Karpas-422 (cell line): ENCODE results near the gene LRRC4C. TPM values are rescaled to one million over a fixed set of nuclear protein-coding genes. Genes with fewer than 3 reads are reported as not detected.

Experiments
- DNase-seq: peaks from one replicate; pipeline ENCODE4 v3.0.0-alpha.2; 2015
- H2AFZ ChIP-seq: fragments of 200-600 bp; sonication (generic); 2 replicates; pipeline ENCODE4 v1.6.1; 2014; ENCODE audit warnings: antibody characterized with exemption, low read length, mixed read lengths
- H3K27ac ChIP-seq: fragments of 200-600 bp; sonication (generic); 2 replicates; pipeline ENCODE4 v1.5.1; 2014; ENCODE audit warnings: mild to moderate bottlenecking, low read length, moderate library complexity
- H3K27me3 ChIP-seq: fragments of 200-600 bp; sonication (generic); 2 replicates; pipeline ENCODE4 v1.6.1; 2014; ENCODE audit warnings: low read length, mixed read lengths
- H3K36me3 ChIP-seq: fragments of 200-600 bp; sonication (generic); 2 replicates; pipeline ENCODE4 v1.6.1; 2014; ENCODE audit warnings: low read length, mixed read lengths; ENCODE audit not compliant: insufficient read depth
- H3K4me1 ChIP-seq: fragments of 200-600 bp; sonication (generic); 2 replicates; pipeline ENCODE4 v1.6.1; 2014; ENCODE audit warnings: mild to moderate bottlenecking, low read length, mixed read lengths
- H3K4me2 ChIP-seq: fragments of 200-600 bp; sonication (generic); 2 replicates; pipeline ENCODE4 v1.6.1; 2014; ENCODE audit warnings: low read length, low read depth, mild to moderate bottlenecking; ENCODE audit not compliant: poor library complexity, severe bottlenecking
- H3K4me3 ChIP-seq: fragments of 200-600 bp; sonication (generic); 2 replicates; pipeline ENCODE4 v1.5.1; 2014; ENCODE audit warnings: mild to moderate bottlenecking, antibody characterized with exemption, low read length, mixed read lengths
- H3K79me2 ChIP-seq: fragments of 200-600 bp; sonication (generic); 2 replicates; pipeline ENCODE4 v1.6.1; 2014; ENCODE audit warnings: mild to moderate bottlenecking, low read length, mixed read lengths
- H3K9ac ChIP-seq: fragments of 200-600 bp; sonication (generic); 2 replicates; pipeline ENCODE4 v1.6.0; 2014; ENCODE audit warnings: low read length
- H3K9me2 ChIP-seq: fragments of 200-600 bp; sonication (generic), shearing (Covaris generic); replicated peaks from 2 replicates; pipeline ENCODE4 v1.6.0; 2014; ENCODE audit warnings: mild to moderate bottlenecking, low read length, moderate library complexity; ENCODE audit not compliant: insufficient read depth
- H3K9me3 ChIP-seq: fragments of 300-700, 200-600 bp; sonication (generic); 2 replicates; pipeline ENCODE4 v1.6.1; 2014; ENCODE audit warnings: low read length, mixed read lengths
- H4K20me1 ChIP-seq: fragments of 200-600 bp; sonication (generic); 2 replicates; pipeline ENCODE4 v1.6.1; 2014; ENCODE audit warnings: mild to moderate bottlenecking, antibody characterized with exemption, low read length, low read depth; ENCODE audit not compliant: insufficient read depth
- total RNA-seq: library from RNA; depleted of rRNA; stranded (reverse); fragments of >200 nt; shearing (Covaris generic); gene quantifications from 2 replicates; pipeline ENCODE4 v1.2.3, GENCODE V29; 2014; ENCODE audit warnings: low replicate concordance

Gene LRRC4C
- total RNA-seq, 1 experiment from 2014 or later = not detected

DNA sequence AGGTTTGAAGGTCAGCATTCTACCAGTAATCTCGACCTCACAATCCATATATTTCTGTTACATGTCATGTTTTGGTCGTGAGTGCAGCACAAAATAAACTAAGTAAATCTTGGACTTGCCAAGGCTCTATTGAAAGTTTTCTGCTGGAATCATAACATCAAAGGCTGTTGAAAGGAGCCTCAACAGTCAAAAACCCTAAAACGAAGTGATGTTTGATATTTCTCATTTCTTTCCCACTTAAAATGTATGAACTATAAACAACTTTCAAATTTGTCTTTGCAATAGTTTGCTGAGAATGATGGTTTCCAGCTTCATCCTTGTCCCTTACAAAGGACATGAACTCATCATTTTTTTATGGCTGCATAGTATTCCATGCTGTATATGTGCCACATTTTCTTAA, 1118.5 kb downstream of the LRRC4C start:
- Histone ChIP-seq H3K27ac (no peak overlapping the region), H3K9me3 (peaks cover 13% of the 10 kb centered on the region), H3K79me2 (no peaks in the 10 kb centered on the region), H3K9me2 (no peaks in the 10 kb centered on the region), H2AFZ (no peak overlapping the region), H3K4me1 (no peaks in the 10 kb centered on the region), H3K4me2 (no peak overlapping the region), H3K36me3 (no peaks in the 10 kb centered on the region), H3K4me3 (no peak overlapping the region), H4K20me1 (no peaks in the 10 kb centered on the region), H3K9ac (no peak overlapping the region), H3K27me3 (no peaks in the 10 kb centered on the region)
- DNase-seq = no peak

DNA sequence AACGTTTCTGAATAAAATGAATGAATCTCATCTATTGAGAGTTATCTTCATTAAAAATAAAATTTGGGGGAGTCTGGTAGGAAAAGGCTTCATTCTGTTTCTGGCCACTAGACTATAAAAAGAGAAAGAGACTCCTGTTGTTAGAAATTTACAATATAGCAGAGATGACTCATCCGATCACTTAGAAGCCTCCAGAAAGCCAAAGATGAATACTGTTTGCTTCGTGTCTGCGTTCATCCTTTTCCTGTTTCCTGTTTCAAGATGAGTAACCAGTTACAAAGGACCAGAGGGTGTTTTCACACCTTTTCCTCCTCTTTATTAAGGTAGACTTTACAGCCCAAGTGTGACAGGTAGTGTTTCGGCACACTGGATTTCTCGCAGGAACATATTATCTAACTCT, 1120.7 kb downstream of the LRRC4C start:
- H3K4me2 ChIP-seq = no peak overlapping the region
- no peaks in the 10 kb centered on the region for H3K9me2 ChIP-seq
- H2AFZ ChIP-seq = no peak overlapping the region
- H3K27me3 ChIP-seq = no peaks in the 10 kb centered on the region
- DNase-seq = no peak
- H3K36me3 ChIP-seq = no peaks in the 10 kb centered on the region
- no peaks in the 10 kb centered on the region for H4K20me1 ChIP-seq
- H3K9me3 ChIP-seq = peaks cover 18% of the 10 kb centered on the region
- H3K27ac ChIP-seq = no peak overlapping the region
- no peaks in the 10 kb centered on the region for H3K79me2 ChIP-seq
- no peaks in the 10 kb centered on the region for H3K4me1 ChIP-seq
- H3K4me3 ChIP-seq = no peak overlapping the region
- H3K9ac ChIP-seq = no peak overlapping the region

DNA sequence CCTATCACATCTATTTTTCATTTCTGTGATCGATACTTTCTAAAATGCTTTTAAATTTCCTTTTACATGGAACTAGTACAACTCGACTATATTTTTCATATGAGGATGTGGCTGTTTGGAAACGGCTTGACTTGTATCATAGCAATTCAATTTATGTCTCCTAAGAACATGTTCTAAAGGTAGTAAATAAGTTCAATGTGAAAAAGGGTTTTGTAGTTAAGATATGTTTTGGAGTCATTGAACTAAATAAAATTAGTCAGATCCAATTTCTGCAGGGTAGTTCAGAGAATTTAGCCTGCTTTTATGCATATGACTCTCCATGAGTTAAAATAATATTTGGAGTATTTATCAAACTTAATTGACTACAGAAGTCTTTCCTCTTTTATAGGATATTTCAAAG, 1121.4 kb downstream of the LRRC4C start:
- Histone ChIP-seq H3K27me3 (no peaks in the 10 kb centered on the region), H3K9me3 (peaks cover 18% of the 10 kb centered on the region), H2AFZ (no peak overlapping the region), H3K4me3 (no peak overlapping the region), H3K4me2 (no peak overlapping the region), H4K20me1 (no peaks in the 10 kb centered on the region), H3K9me2 (no peaks in the 10 kb centered on the region), H3K9ac (no peak overlapping the region), H3K4me1 (no peaks in the 10 kb centered on the region), H3K36me3 (no peaks in the 10 kb centered on the region), H3K79me2 (no peaks in the 10 kb centered on the region), H3K27ac (no peak overlapping the region)
- DNase-seq = no peak

DNA sequence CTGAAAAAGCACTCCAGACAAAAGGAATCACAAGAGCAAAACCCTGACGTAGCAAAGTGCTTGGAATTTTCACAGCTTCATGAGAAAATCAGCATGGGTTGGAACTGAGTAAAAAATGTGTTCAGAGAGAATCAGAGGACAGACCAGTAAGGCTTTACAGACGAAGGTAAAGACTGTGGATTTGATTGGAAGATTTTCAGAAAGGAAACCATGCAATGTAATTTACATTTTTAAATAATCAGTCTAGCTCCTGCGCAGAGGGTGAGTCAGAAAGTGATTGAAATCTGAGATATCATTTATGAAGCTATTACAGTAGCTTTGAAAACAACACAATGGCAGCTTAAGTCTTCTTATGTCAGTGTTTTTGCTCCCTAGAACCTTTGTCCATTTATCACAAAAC, 1122.3 kb downstream of the LRRC4C start:
- H3K4me3 ChIP-seq = no peak overlapping the region
- no peaks in the 10 kb centered on the region for H3K36me3 ChIP-seq
- no peak overlapping the region for H3K27ac ChIP-seq
- DNase-seq = no peak
- no peaks in the 10 kb centered on the region for H3K9me2 ChIP-seq
- H3K4me2 ChIP-seq = no peak overlapping the region
- H2AFZ ChIP-seq = no peak overlapping the region
- peaks cover 16% of the 10 kb centered on the region for H3K9me3 ChIP-seq
- no peaks in the 10 kb centered on the region for H4K20me1 ChIP-seq
- H3K4me1 ChIP-seq = no peaks in the 10 kb centered on the region
- H3K79me2 ChIP-seq = no peaks in the 10 kb centered on the region
- no peaks in the 10 kb centered on the region for H3K27me3 ChIP-seq
- no peak overlapping the region for H3K9ac ChIP-seq

DNA sequence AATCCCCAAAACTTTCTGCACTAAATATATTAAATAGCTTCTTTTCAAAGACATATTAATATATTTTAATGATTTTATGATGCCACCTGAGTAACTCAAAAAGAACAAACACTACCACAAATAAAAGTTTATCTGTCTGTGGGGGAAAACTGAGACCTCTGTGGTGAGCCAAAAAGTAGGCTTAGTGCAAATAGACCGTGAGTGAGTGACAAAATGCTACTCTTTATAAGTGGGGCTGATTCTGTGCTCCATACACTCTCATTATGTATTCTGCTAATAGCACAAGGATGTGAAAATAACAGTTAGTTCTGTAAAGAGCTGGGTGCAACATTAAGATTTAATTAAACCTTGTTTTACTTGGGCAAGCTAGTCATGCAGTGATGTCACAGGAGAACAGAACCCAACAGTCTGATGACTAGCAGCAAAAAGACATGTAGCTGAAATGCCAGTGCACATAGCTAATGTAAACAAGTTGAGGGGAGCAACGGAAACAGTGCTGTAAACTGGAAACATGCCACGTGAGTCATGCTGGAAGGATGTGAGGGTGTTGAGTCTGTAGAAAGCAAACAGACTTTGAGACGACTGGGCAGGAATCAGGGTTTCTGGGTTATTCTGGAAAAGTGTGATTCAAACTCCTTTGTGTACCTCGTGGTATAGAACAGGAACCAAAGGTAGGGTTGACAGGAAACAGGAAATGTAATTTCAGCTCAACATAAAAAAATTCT, 1130.4 kb downstream of the LRRC4C start:
- H2AFZ ChIP-seq = no peak overlapping the region
- H3K9me2 ChIP-seq = no peaks in the 10 kb centered on the region
- H3K4me3 ChIP-seq = no peak overlapping the region
- H3K4me1 ChIP-seq = no peaks in the 10 kb centered on the region
- no peak overlapping the region for H3K4me2 ChIP-seq
- no peaks in the 10 kb centered on the region for H3K79me2 ChIP-seq
- peaks cover 20% of the 10 kb centered on the region for H3K9me3 ChIP-seq
- H4K20me1 ChIP-seq = no peaks in the 10 kb centered on the region
- H3K27ac ChIP-seq = no peak overlapping the region
- DNase-seq = no peak
- H3K27me3 ChIP-seq = no peaks in the 10 kb centered on the region
- no peak overlapping the region for H3K9ac ChIP-seq
- no peaks in the 10 kb centered on the region for H3K36me3 ChIP-seq

DNA sequence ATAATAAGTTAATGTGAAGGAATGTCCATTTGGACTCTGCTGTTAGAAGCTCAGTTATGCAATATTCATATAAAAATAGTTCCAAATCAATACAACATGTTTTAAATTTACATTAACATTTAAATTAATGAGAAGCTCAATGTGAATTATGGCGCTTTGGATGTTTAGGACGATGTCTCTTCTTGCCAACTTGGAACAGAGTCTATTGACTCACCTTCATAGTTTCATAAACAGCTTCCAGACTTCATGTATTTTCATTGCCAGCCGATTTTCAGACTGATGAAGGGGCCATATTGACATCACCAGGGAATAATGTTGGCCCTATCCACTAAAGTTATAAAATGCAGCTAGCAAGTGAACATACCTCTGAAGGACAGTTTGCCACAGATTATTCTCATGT, 1136.2 kb downstream of the LRRC4C start:
- DNase-seq = no peak
- Histone ChIP-seq H2AFZ (no peak overlapping the region), H3K27ac (no peak overlapping the region), H4K20me1 (no peaks in the 10 kb centered on the region), H3K9ac (no peak overlapping the region), H3K4me3 (no peak overlapping the region), H3K79me2 (no peaks in the 10 kb centered on the region), H3K27me3 (no peaks in the 10 kb centered on the region), H3K9me3 (peaks cover 24% of the 10 kb centered on the region), H3K9me2 (no peaks in the 10 kb centered on the region), H3K4me2 (no peak overlapping the region), H3K36me3 (no peaks in the 10 kb centered on the region), H3K4me1 (no peaks in the 10 kb centered on the region)

DNA sequence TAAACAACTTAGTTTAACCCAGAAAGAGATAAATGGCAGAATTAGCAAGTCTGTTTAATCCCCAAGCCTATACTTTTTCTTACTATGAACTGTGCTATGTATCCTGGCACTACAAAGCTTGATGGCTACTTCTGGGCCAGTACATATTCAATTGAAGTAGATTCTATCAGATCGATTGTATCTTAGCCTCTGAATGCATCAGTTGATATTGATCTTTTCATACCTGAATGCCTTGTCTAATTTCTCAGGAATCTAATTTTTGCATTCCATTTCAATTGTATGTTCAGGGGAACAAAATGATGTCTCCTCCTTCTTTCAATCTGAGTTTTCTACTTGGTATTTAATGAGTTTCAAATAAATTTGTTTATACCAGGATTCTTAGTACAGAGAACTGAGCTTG, 1137.9 kb downstream of the LRRC4C start:
- Histone ChIP-seq H3K9me3 (peaks cover 26% of the 10 kb centered on the region), H3K4me3 (no peak overlapping the region), H2AFZ (no peak overlapping the region), H3K9ac (no peak overlapping the region), H3K4me1 (no peaks in the 10 kb centered on the region), H3K9me2 (no peaks in the 10 kb centered on the region), H3K36me3 (no peaks in the 10 kb centered on the region), H3K4me2 (no peak overlapping the region), H3K27me3 (no peaks in the 10 kb centered on the region), H3K27ac (no peak overlapping the region), H4K20me1 (no peaks in the 10 kb centered on the region), H3K79me2 (no peaks in the 10 kb centered on the region)
- DNase-seq = no peak

DNA sequence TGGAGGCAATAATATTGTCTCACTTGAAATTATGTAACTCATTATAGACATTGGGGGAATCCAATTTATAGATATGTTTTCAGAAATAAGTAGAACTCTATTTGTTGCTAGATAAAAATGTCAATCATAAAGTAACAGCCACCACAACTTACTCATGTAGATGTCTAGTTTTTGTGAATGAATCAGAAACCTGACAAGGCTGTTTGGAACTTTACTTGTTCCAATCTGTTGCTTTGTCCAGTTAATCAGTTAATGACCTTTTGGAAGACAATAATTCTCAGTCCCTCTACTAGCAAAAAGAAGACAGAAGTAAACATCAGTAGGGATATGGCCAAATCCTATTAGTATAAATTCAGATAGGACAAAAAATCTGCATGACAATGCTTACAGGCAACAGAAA, 1143.3 kb downstream of the LRRC4C start:
- no peaks in the 10 kb centered on the region for H3K4me1 ChIP-seq
- H3K9ac ChIP-seq = no peak overlapping the region
- DNase-seq = no peak
- no peaks in the 10 kb centered on the region for H3K27me3 ChIP-seq
- H3K9me3 ChIP-seq = peaks cover 26% of the 10 kb centered on the region
- no peak overlapping the region for H3K27ac ChIP-seq
- H3K9me2 ChIP-seq = no peaks in the 10 kb centered on the region
- no peaks in the 10 kb centered on the region for H3K79me2 ChIP-seq
- no peak overlapping the region for H3K4me2 ChIP-seq
- no peak overlapping the region for H3K4me3 ChIP-seq
- no peaks in the 10 kb centered on the region for H3K36me3 ChIP-seq
- H4K20me1 ChIP-seq = no peaks in the 10 kb centered on the region
- no peak overlapping the region for H2AFZ ChIP-seq
